NCI-H446 (cell line): ENCODE data around the gene FYN.
A peak's percentile ranks its signal among the peaks of the same experiment; 100 is the strongest.
"Not testable (repeated sequence)": the region's sequence is repeated elsewhere in the genome, so short reads cannot be mapped to it uniquely, and the experiment has no call there.

Experiments
- DNase-seq, 2 experiments: peaks; one replicate each; lab custom pipeline; 2025; lab: John Stamatoyannopoulos, UW

FYN gene

GRCh38 chr6:111873178-111874024, at the start of gene FYN:
FYN (minus strand) TSS chr6:111873452; CDS start chr6:111720051, 153,401 bp downstream.
- peak; percentile 87 to 97 for DNase-seq

GRCh38 chr6:111922454-111923297, 49.4 kb upstream of the FYN start:
- no peak for DNase-seq

- peak in 1 of 2 experiments; percentile 64 for DNase-seq
These were observed 47.9 kb upstream of the FYN start for GRCh38 chr6:111921103-111921502.

- no peak for DNase-seq
These were observed 47.3 kb upstream of the FYN start for GRCh38 chr6:111920578-111920977.

GRCh38 chr6:111918825-111919224, 45.6 kb upstream of the FYN start:
- DNase-seq = peak in 1 of 2 experiments; percentile 44

GRCh38 chr6:111916747-111917146, 43.5 kb upstream of the FYN start:
- DNase-seq = no peak

GRCh38 chr6:111914617-111915016, 41.4 kb upstream of the FYN start:
- DNase-seq = no peak

- DNase-seq = no peak
These were observed 39.7 kb upstream of the FYN start for GRCh38 chr6:111912904-111913303.

GRCh38 chr6:111911428-111911827, 38.2 kb upstream of the FYN start:
- DNase-seq = no peak

GRCh38 chr6:111909238-111909637, 36.0 kb upstream of the FYN start:
- no peak for DNase-seq

- DNase-seq = not testable (repeated sequence)
These were observed 35.1 kb upstream of the FYN start for GRCh38 chr6:111908365-111908764.

GRCh38 chr6:111900735-111901134, 27.5 kb upstream of the FYN start:
- no peak for DNase-seq

GRCh38 chr6:111899531-111899930, 26.3 kb upstream of the FYN start:
- DNase-seq = no peak

- DNase-seq = no peak
These were observed 25.2 kb upstream of the FYN start for GRCh38 chr6:111898452-111898851.

- DNase-seq = no peak
These were observed 21.7 kb upstream of the FYN start for GRCh38 chr6:111894951-111895350.

GRCh38 chr6:111894272-111894671, 21.0 kb upstream of the FYN start:
- no peak for DNase-seq

GRCh38 chr6:111892431-111892830, 19.2 kb upstream of the FYN start:
- no peak for DNase-seq

- no peak for DNase-seq
These were observed 17.7 kb upstream of the FYN start for GRCh38 chr6:111890988-111891387.

- DNase-seq = peak in 1 of 2 experiments; percentile 7
These were observed 15.9 kb upstream of the FYN start for GRCh38 chr6:111888928-111889695.

GRCh38 chr6:111886793-111887192, 13.5 kb upstream of the FYN start:
- DNase-seq = not testable (repeated sequence)

- DNase-seq = no peak
These were observed 12.2 kb upstream of the FYN start for GRCh38 chr6:111885373-111886027.

GRCh38 chr6:111884068-111884467, 10.8 kb upstream of the FYN start:
- DNase-seq = no peak
